ENCODE results near the gene COL25A1.

GRCh38 chr4:109171070-109171469 lies 131.4 kb downstream of the COL25A1 start:
- TF ChIP-seq, protein P1, sequence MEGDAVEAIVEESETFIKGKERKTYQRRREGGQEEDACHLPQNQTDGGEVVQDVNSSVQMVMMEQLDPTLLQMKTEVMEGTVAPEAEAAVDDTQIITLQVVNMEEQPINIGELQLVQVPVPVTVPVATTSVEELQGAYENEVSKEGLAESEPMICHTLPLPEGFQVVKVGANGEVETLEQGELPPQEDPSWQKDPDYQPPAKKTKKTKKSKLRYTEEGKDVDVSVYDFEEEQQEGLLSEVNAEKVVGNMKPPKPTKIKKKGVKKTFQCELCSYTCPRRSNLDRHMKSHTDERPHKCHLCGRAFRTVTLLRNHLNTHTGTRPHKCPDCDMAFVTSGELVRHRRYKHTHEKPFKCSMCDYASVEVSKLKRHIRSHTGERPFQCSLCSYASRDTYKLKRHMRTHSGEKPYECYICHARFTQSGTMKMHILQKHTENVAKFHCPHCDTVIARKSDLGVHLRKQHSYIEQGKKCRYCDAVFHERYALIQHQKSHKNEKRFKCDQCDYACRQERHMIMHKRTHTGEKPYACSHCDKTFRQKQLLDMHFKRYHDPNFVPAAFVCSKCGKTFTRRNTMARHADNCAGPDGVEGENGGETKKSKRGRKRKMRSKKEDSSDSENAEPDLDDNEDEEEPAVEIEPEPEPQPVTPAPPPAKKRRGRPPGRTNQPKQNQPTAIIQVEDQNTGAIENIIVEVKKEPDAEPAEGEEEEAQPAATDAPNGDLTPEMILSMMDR (conservative IDR thresholded peaks at IDR 0.05) = no peak
- no peak for TF ChIP-seq ZFX (IDR thresholded peaks at IDR 0.05)
